Measurements from ENCODE around the gene MED16. TPM values are rescaled to one million over a fixed set of nuclear protein-coding genes. Genes with fewer than 3 reads are reported as not detected.
"Not testable (repeated sequence)": the region's sequence is repeated elsewhere in the genome, so short reads cannot be mapped to it uniquely, and the experiment has no call there.

Gene MED16
- total RNA-seq, 2 experiments from 2014 or later, result 25.8 to 30.1 TPM

DNA sequence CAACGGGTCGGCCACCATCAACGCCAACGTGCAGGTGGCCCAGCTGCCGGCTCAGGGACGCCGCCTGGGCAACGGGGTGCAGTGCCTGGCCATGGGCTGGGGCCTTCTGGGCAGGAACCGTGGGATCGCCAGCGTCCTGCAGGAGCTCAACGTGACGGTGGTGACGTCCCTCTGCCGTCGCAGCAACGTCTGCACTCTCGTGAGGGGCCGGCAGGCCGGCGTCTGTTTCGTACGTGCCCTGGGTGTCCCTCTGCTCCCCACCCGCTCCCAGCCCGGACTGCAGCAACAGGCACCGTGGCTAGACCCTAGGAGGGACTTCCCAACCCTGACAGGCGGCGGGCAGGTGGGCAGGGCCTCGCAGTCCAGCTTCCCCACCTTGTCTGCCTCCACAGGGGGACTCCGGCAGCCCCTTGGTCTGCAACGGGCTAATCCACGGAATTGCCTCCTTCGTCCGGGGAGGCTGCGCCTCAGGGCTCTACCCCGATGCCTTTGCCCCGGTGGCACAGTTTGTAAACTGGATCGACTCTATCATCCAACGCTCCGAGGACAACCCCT, 37.3 kb downstream of the MED16 start:
- Histone ChIP-seq H3K9me3 (ENCODE audit: control insufficient read depth in 1 of 2, insufficient read depth in 1 of 2, low read length in 2 of 2) (peaks cover 0 to 7% of the 10 kb centered on the region in 2 experiments), H3K4me1 (ENCODE audit: insufficient read depth, low read length) (peaks cover 21% of the 10 kb centered on the region), H3K4me3 (ENCODE audit: low read length) (no peak overlapping the region), H3K27ac (ENCODE audit: low read depth in 1 of 2, low read length in 2 of 2) (no peak overlapping the region), H3K27me3 (ENCODE audit: control insufficient read depth in 1 of 2, insufficient read depth in 2 of 2, low read length in 2 of 2) (peaks cover 25 to 32% of the 10 kb centered on the region in 2 experiments), H3K36me3 (ENCODE audit: insufficient read depth, low read length) (no peaks in the 10 kb centered on the region)
- no peak overlapping the region for H3K27ac Mint-ChIP-seq
- ATAC-seq (ENCODE audit: poor library complexity) (no peak), DNase-seq (peak in 1 of 14 experiments; percentile 37)
- no peaks in the 10 kb centered on the region for H3K4me1 Mint-ChIP-seq (ENCODE audit: low read depth)
- no peaks in the 10 kb centered on the region for H3K36me3 Mint-ChIP-seq (ENCODE audit: low read depth)
- POLR2A ChIA-PET, result interaction anchor here (0.8 kb wide), 1 partner anchor 58 kb away, joined by 4 read pairs; no protein-coding TSS in a partner anchor
- H3K9me3 Mint-ChIP-seq, result no peaks in the 10 kb centered on the region
- H3K27me3 Mint-ChIP-seq, result peaks cover 13% of the 10 kb centered on the region
- CTCF ChIA-PET, result interaction anchor here (2.1 kb wide), 1 partner anchor 128 kb away, joined by 5 read pairs; the partner anchor contains the start of gene WDR18
- H3K4me3 Mint-ChIP-seq, result no peak overlapping the region
- intact Hi-C loops (cut with DNase I, micrococcal nuclease), result no loop called here
- TF ChIP-seq, protein P1, sequence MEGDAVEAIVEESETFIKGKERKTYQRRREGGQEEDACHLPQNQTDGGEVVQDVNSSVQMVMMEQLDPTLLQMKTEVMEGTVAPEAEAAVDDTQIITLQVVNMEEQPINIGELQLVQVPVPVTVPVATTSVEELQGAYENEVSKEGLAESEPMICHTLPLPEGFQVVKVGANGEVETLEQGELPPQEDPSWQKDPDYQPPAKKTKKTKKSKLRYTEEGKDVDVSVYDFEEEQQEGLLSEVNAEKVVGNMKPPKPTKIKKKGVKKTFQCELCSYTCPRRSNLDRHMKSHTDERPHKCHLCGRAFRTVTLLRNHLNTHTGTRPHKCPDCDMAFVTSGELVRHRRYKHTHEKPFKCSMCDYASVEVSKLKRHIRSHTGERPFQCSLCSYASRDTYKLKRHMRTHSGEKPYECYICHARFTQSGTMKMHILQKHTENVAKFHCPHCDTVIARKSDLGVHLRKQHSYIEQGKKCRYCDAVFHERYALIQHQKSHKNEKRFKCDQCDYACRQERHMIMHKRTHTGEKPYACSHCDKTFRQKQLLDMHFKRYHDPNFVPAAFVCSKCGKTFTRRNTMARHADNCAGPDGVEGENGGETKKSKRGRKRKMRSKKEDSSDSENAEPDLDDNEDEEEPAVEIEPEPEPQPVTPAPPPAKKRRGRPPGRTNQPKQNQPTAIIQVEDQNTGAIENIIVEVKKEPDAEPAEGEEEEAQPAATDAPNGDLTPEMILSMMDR (IDR thresholded peaks at IDR 0.05), result no peak

DNA sequence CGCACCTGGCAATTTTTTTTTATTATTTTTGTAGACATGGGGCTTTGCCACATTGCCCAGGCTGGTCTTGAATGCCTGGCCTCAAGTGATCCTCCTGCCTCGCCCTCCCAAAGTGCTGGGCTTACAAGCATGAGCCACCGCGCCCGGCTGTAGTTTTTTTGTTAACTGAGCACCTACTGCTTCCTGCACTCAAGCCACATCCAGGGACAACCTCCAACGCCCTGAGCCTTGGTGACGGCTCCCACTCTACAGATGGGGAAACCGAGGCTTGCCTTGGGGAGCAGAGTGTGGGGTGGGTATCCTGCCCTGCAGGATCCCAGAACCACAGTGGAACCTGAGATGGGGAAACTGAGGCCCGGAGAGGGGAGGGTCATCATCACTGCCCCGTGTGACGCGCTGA, 37.8 kb downstream of the MED16 start:
- no peaks in the 10 kb centered on the region for H3K9me3 Mint-ChIP-seq
- H3K36me3 ChIP-seq (ENCODE audit: insufficient read depth, low read length), result no peaks in the 10 kb centered on the region
- H3K27ac Mint-ChIP-seq, result no peak overlapping the region
- H3K4me1 ChIP-seq (ENCODE audit: insufficient read depth, low read length), result peaks cover 18% of the 10 kb centered on the region
- H3K4me1 Mint-ChIP-seq (ENCODE audit: low read depth), result no peaks in the 10 kb centered on the region
- TF ChIP-seq, protein P1 (IDR thresholded peaks at IDR 0.05), result no peak
- ChIA-PET POLR2A (no interaction called here), CTCF (interaction anchor here (1.1 kb wide), 1 partner anchor 172 kb away, joined by 3 read pairs; no protein-coding TSS in a partner anchor)
- H3K27me3 Mint-ChIP-seq, result peaks cover 17% of the 10 kb centered on the region
- peaks cover 28 to 37% of the 10 kb centered on the region in 2 experiments for H3K27me3 ChIP-seq (ENCODE audit: control insufficient read depth in 1 of 2, insufficient read depth in 2 of 2, low read length in 2 of 2)
- no peak for ATAC-seq (ENCODE audit: poor library complexity)
- no peak overlapping the region for H3K4me3 ChIP-seq (ENCODE audit: low read length)
- no peak overlapping the region for H3K27ac ChIP-seq (ENCODE audit: low read depth in 1 of 2, low read length in 2 of 2)
- intact Hi-C loops (cut with DNase I, micrococcal nuclease), result no loop called here
- peaks cover 0 to 7% of the 10 kb centered on the region in 2 experiments for H3K9me3 ChIP-seq (ENCODE audit: control insufficient read depth in 1 of 2, insufficient read depth in 1 of 2, low read length in 2 of 2)
- no peak overlapping the region for H3K4me3 Mint-ChIP-seq
- no peak for DNase-seq
- no peaks in the 10 kb centered on the region for H3K36me3 Mint-ChIP-seq (ENCODE audit: low read depth)

DNA sequence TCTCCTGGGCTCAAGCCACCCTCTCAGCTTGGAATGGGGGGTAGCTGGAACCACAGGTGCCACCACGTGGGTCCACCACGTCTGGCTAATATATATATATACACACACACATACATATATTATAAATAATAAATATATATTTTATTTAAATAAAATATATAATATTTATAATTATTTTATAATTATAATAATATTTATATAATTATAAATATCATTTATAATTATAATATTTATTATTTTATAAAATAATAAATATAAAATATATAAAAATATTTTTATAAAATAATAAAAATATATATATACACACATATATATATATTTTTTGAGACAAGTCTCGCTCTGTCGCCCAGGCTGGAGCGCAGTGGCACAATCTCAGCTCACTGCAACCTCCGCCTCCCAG, 38.4 kb downstream of the MED16 start:
- H3K9me3 ChIP-seq (ENCODE audit: control insufficient read depth in 1 of 2, insufficient read depth in 1 of 2, low read length in 2 of 2), result peaks cover 0 to 5% of the 10 kb centered on the region in 2 experiments
- Mint-ChIP-seq H3K36me3 (ENCODE audit: low read depth) (no peaks in the 10 kb centered on the region), H3K27me3 (peaks cover 22% of the 10 kb centered on the region), H3K4me3 (no peak overlapping the region), H3K4me1 (ENCODE audit: low read depth) (no peaks in the 10 kb centered on the region), H3K9me3 (no peaks in the 10 kb centered on the region), H3K27ac (no peak overlapping the region)
- H3K27ac ChIP-seq (ENCODE audit: low read depth in 1 of 2, low read length in 2 of 2), result no peak overlapping the region
- H3K36me3 ChIP-seq (ENCODE audit: insufficient read depth, low read length), result no peaks in the 10 kb centered on the region
- ATAC-seq (ENCODE audit: poor library complexity) (no peak), DNase-seq (no peak)
- peaks cover 12% of the 10 kb centered on the region for H3K4me1 ChIP-seq (ENCODE audit: insufficient read depth, low read length)
- POLR2A ChIA-PET, result no interaction called here
- H3K27me3 ChIP-seq (ENCODE audit: control insufficient read depth in 1 of 2, insufficient read depth in 2 of 2, low read length in 2 of 2), result peaks cover 24 to 37% of the 10 kb centered on the region in 2 experiments
- TF ChIP-seq, protein P1 (IDR thresholded peaks at IDR 0.05), result no peak
- intact Hi-C loops (cut with DNase I, micrococcal nuclease), result no loop called here
- CTCF ChIA-PET, result interaction anchor here (1.1 kb wide), 1 partner anchor 173 kb away, joined by 3 read pairs; no protein-coding TSS in a partner anchor
- H3K4me3 ChIP-seq (ENCODE audit: low read length), result no peak overlapping the region

DNA sequence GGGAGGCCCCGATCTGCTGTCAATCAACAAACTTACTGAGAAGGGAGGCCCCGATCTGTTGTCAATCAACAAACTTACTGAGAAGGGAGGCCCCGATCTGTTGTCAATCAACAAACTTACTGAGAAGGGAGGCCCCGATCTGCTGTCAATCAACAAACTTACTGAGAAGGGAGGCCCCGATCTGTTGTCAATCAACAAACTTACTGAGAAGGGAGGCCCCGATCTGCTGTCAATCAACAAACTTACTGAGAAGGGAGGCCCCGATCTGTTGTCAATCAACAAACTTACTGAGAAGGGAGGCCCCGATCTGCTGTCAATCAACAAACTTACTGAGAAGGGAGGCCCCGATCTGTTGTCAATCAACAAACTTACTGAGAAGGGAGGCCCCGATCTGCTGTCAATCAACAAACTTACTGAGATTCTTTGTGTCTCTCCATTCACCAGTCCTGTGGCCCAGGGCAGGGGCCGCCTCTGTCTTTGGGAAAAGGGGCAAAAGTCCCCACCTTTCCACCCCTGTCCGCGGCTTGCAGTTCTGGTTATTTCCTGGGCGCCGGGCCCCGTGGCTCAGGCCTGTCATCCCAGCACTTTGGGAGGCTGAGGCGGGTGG, 39.3 kb downstream of the MED16 start:
- DNase-seq; H3K36me3 Mint-ChIP-seq (ENCODE audit: low read depth); H3K4me3 Mint-ChIP-seq; H3K4me1 ChIP-seq (ENCODE audit: insufficient read depth, low read length); H3K4me3 ChIP-seq (ENCODE audit: low read length); H3K9me3 ChIP-seq (ENCODE audit: control insufficient read depth in 1 of 2, insufficient read depth in 1 of 2, low read length in 2 of 2); H3K27ac ChIP-seq (ENCODE audit: low read depth in 1 of 2, low read length in 2 of 2); POLR2A ChIA-PET; H3K27ac Mint-ChIP-seq; H3K36me3 ChIP-seq (ENCODE audit: insufficient read depth, low read length); H3K9me3 Mint-ChIP-seq; H3K4me1 Mint-ChIP-seq (ENCODE audit: low read depth); ATAC-seq (ENCODE audit: poor library complexity); intact Hi-C loops (cut with DNase I, micrococcal nuclease); CTCF ChIA-PET: not testable (repeated sequence)
- H3K27me3 Mint-ChIP-seq, result peaks cover 29% of the 10 kb centered on the region
- H3K27me3 ChIP-seq (ENCODE audit: control insufficient read depth in 1 of 2, insufficient read depth in 2 of 2, low read length in 2 of 2), result peaks cover 23 to 31% of the 10 kb centered on the region in 2 experiments

Data from CD4-positive, alpha-beta T cell (primary cell).